ENCODE measurements around the gene MECR.

Gene MECR

GRCh38 chr1:29249951-29250581 lies 19.3 kb upstream of the MECR start:
- no peak overlapping the region for H3K27ac ChIP-seq

GRCh38 chr1:29249170-29249691 lies 18.5 kb upstream of the MECR start:
- no peak for DNase-seq (ENCODE audit: low read depth, low spot score)
- no peaks in the 10 kb centered on the region for H3K36me3 ChIP-seq (ENCODE audit: insufficient read depth, low read length)
- H3K4me3 ChIP-seq: peak overlapping the region; percentile 54
- no peaks in the 10 kb centered on the region for H3K9me3 ChIP-seq (ENCODE audit: low read depth, low read length)
- no peak overlapping the region for H3K9ac ChIP-seq (ENCODE audit: insufficient read length)
- H3K27ac ChIP-seq: no peak overlapping the region
- no peak for TF ChIP-seq FOXP2 (optimal IDR thresholded peaks at IDR 0.05; ENCODE audit: control extremely low read depth, extremely low read length, insufficient read depth)
- no peak for TF ChIP-seq POLR2AphosphoS5 (IDR thresholded peaks at IDR 0.05; ENCODE audit: borderline replicate concordance, low read depth, low read length)
- no peak for TF ChIP-seq EZH2 (IDR thresholded peaks at IDR 0.05)

More at GRCh38 chr1:29249951-29250581, 19.3 kb upstream of the MECR start:
- no peaks in the 10 kb centered on the region for H3K36me3 ChIP-seq (ENCODE audit: insufficient read depth, low read length)
- no peak overlapping the region for H3K9ac ChIP-seq (ENCODE audit: insufficient read length)
- no peak for TF ChIP-seq EZH2 (IDR thresholded peaks at IDR 0.05)
- TF ChIP-seq POLR2AphosphoS5 (IDR thresholded peaks at IDR 0.05; ENCODE audit: borderline replicate concordance, low read depth, low read length): no peak
- no peak for TF ChIP-seq FOXP2 (optimal IDR thresholded peaks at IDR 0.05; ENCODE audit: control extremely low read depth, extremely low read length, insufficient read depth)
- DNase-seq (ENCODE audit: low read depth, low spot score): no peak
- H3K4me3 ChIP-seq: no peak overlapping the region
- no peaks in the 10 kb centered on the region for H3K9me3 ChIP-seq (ENCODE audit: low read depth, low read length)

- TF ChIP-seq POLR2AphosphoS5 (IDR thresholded peaks at IDR 0.05; ENCODE audit: borderline replicate concordance, low read depth, low read length) (no peak), FOXP2 (optimal IDR thresholded peaks at IDR 0.05; ENCODE audit: control extremely low read depth, extremely low read length, insufficient read depth) (no peak), EZH2 (IDR thresholded peaks at IDR 0.05) (no peak)
- H3K4me3 ChIP-seq: no peak overlapping the region
- H3K27ac ChIP-seq: no peak overlapping the region
Measured at GRCh38 chr1:29248409-29248808, 17.7 kb upstream of the MECR start.

GRCh38 chr1:29247571-29248273 lies 17.0 kb upstream of the MECR start:
- TF ChIP-seq EZH2 (IDR thresholded peaks at IDR 0.05): no peak
- no peak for TF ChIP-seq FOXP2 (optimal IDR thresholded peaks at IDR 0.05; ENCODE audit: control extremely low read depth, extremely low read length, insufficient read depth)
- TF ChIP-seq POLR2AphosphoS5 (IDR thresholded peaks at IDR 0.05; ENCODE audit: borderline replicate concordance, low read depth, low read length): no peak
- Histone ChIP-seq H3K9ac (ENCODE audit: insufficient read length) (no peak overlapping the region), H3K27ac (no peak overlapping the region), H3K9me3 (ENCODE audit: low read depth, low read length) (no peaks in the 10 kb centered on the region), H3K36me3 (ENCODE audit: insufficient read depth, low read length) (no peaks in the 10 kb centered on the region), H3K4me3 (no peak overlapping the region)
- no peak for DNase-seq (ENCODE audit: low read depth, low spot score)

More at GRCh38 chr1:29248409-29248808, 17.7 kb upstream of the MECR start:
- H3K9me3 ChIP-seq (ENCODE audit: low read depth, low read length): no peaks in the 10 kb centered on the region
- no peaks in the 10 kb centered on the region for H3K36me3 ChIP-seq (ENCODE audit: insufficient read depth, low read length)
- no peak overlapping the region for H3K9ac ChIP-seq (ENCODE audit: insufficient read length)
- no peak for DNase-seq (ENCODE audit: low read depth, low spot score)

GRCh38 chr1:29247044-29247443 lies 16.3 kb upstream of the MECR start:
- Histone ChIP-seq H3K36me3 (ENCODE audit: insufficient read depth, low read length) (no peaks in the 10 kb centered on the region), H3K4me3 (no peak overlapping the region), H3K27ac (no peak overlapping the region), H3K9ac (ENCODE audit: insufficient read length) (no peak overlapping the region), H3K9me3 (ENCODE audit: low read depth, low read length) (no peaks in the 10 kb centered on the region)
- TF ChIP-seq POLR2AphosphoS5 (IDR thresholded peaks at IDR 0.05; ENCODE audit: borderline replicate concordance, low read depth, low read length) (no peak), FOXP2 (optimal IDR thresholded peaks at IDR 0.05; ENCODE audit: control extremely low read depth, extremely low read length, insufficient read depth) (no peak), EZH2 (IDR thresholded peaks at IDR 0.05) (no peak)
- DNase-seq (ENCODE audit: low read depth, low spot score): no peak

GRCh38 chr1:29245876-29246275 lies 15.1 kb upstream of the MECR start:
- Histone ChIP-seq H3K27ac (no peak overlapping the region), H3K36me3 (ENCODE audit: insufficient read depth, low read length) (no peaks in the 10 kb centered on the region), H3K4me3 (no peak overlapping the region), H3K9me3 (ENCODE audit: low read depth, low read length) (no peaks in the 10 kb centered on the region), H3K9ac (ENCODE audit: insufficient read length) (no peak overlapping the region)
- no peak for DNase-seq (ENCODE audit: low read depth, low spot score)
- no peak for TF ChIP-seq EZH2 (IDR thresholded peaks at IDR 0.05)
- no peak for TF ChIP-seq FOXP2 (optimal IDR thresholded peaks at IDR 0.05; ENCODE audit: control extremely low read depth, extremely low read length, insufficient read depth)
- no peak for TF ChIP-seq POLR2AphosphoS5 (IDR thresholded peaks at IDR 0.05; ENCODE audit: borderline replicate concordance, low read depth, low read length)

- DNase-seq (ENCODE audit: low read depth, low spot score): no peak
- Histone ChIP-seq H3K9me3 (ENCODE audit: low read depth, low read length) (no peaks in the 10 kb centered on the region), H3K27ac (no peak overlapping the region), H3K9ac (ENCODE audit: insufficient read length) (no peak overlapping the region), H3K36me3 (ENCODE audit: insufficient read depth, low read length) (no peaks in the 10 kb centered on the region), H3K4me3 (no peak overlapping the region)
- TF ChIP-seq POLR2AphosphoS5 (IDR thresholded peaks at IDR 0.05; ENCODE audit: borderline replicate concordance, low read depth, low read length) (no peak), EZH2 (IDR thresholded peaks at IDR 0.05) (no peak), FOXP2 (optimal IDR thresholded peaks at IDR 0.05; ENCODE audit: control extremely low read depth, extremely low read length, insufficient read depth) (no peak)
Measured at GRCh38 chr1:29245261-29245660, 14.5 kb upstream of the MECR start.

- H3K27ac ChIP-seq: no peak overlapping the region
- no peak for DNase-seq (ENCODE audit: low read depth, low spot score)
- TF ChIP-seq POLR2AphosphoS5 (IDR thresholded peaks at IDR 0.05; ENCODE audit: borderline replicate concordance, low read depth, low read length): no peak
- no peak for TF ChIP-seq FOXP2 (optimal IDR thresholded peaks at IDR 0.05; ENCODE audit: control extremely low read depth, extremely low read length, insufficient read depth)
- no peak for TF ChIP-seq EZH2 (IDR thresholded peaks at IDR 0.05)
- no peaks in the 10 kb centered on the region for H3K36me3 ChIP-seq (ENCODE audit: insufficient read depth, low read length)
- no peak overlapping the region for H3K4me3 ChIP-seq
- H3K9ac ChIP-seq (ENCODE audit: insufficient read length): no peak overlapping the region
- H3K9me3 ChIP-seq (ENCODE audit: low read depth, low read length): no peaks in the 10 kb centered on the region
Measured at GRCh38 chr1:29243871-29244200, 13.1 kb upstream of the MECR start.

All from SK-N-MC (cell line).